ENCODE measurements around the gene BANK1.

BANK1 gene

DNA sequence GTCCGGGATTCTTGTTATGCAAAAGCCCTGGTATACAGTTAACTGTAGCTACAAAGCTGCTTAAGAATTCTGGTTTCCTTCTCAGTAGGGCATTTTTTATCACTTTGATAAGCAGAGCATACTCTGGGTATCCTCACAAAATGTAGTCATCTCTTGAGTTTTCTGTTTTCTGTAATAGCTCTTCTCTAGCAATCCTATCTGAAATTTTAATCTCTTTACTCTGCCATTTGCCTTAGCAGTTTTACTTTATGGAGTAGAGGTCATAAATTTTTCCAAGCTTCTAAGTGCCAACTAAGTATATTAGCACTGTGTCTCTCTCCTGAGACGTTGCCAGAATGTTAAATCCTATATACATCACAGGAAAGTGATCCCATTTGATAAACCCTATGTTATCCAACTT is 28.0 kb upstream of the BANK1 start:
- TF ChIP-seq TCF12 (IDR thresholded peaks at IDR 0.05; ENCODE audit: low read depth), result no peak
- TF ChIP-seq NFIC (IDR thresholded peaks at IDR 0.05), result no peak
- TF ChIP-seq TAF1 (IDR thresholded peaks at IDR 0.05; ENCODE audit: low read depth), result no peak
- no peak for TF ChIP-seq FOXM1 (IDR thresholded peaks at IDR 0.05; ENCODE audit: borderline replicate concordance, low read depth)
- TF ChIP-seq TEAD4 (IDR thresholded peaks at IDR 0.05), result no peak
- no peak for TF ChIP-seq USF1 (IDR thresholded peaks at IDR 0.05)
- TF ChIP-seq, protein P1, sequence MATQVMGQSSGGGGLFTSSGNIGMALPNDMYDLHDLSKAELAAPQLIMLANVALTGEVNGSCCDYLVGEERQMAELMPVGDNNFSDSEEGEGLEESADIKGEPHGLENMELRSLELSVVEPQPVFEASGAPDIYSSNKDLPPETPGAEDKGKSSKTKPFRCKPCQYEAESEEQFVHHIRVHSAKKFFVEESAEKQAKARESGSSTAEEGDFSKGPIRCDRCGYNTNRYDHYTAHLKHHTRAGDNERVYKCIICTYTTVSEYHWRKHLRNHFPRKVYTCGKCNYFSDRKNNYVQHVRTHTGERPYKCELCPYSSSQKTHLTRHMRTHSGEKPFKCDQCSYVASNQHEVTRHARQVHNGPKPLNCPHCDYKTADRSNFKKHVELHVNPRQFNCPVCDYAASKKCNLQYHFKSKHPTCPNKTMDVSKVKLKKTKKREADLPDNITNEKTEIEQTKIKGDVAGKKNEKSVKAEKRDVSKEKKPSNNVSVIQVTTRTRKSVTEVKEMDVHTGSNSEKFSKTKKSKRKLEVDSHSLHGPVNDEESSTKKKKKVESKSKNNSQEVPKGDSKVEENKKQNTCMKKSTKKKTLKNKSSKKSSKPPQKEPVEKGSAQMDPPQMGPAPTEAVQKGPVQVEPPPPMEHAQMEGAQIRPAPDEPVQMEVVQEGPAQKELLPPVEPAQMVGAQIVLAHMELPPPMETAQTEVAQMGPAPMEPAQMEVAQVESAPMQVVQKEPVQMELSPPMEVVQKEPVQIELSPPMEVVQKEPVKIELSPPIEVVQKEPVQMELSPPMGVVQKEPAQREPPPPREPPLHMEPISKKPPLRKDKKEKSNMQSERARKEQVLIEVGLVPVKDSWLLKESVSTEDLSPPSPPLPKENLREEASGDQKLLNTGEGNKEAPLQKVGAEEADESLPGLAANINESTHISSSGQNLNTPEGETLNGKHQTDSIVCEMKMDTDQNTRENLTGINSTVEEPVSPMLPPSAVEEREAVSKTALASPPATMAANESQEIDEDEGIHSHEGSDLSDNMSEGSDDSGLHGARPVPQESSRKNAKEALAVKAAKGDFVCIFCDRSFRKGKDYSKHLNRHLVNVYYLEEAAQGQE (IDR thresholded peaks at IDR 0.05; ENCODE audit: low read depth), result no peak
- no peak for TF ChIP-seq CEBPB (IDR thresholded peaks at IDR 0.05)
- TF ChIP-seq CREB1 (IDR thresholded peaks at IDR 0.05; ENCODE audit: low read depth), result no peak
- TF ChIP-seq MAX (IDR thresholded peaks at IDR 0.05), result no peak
- no peak for TF ChIP-seq EP300 (IDR thresholded peaks at IDR 0.05; ENCODE audit: borderline replicate concordance)
- TF ChIP-seq YY1 (IDR thresholded peaks at IDR 0.05; ENCODE audit: low read depth), result no peak
- no peak for TF ChIP-seq RAD21 (IDR thresholded peaks at IDR 0.05; ENCODE audit: low read depth)
- TF ChIP-seq EGR1 (IDR thresholded peaks at IDR 0.05), result no peak
- TF ChIP-seq ZBTB7A (IDR thresholded peaks at IDR 0.05; ENCODE audit: low read depth), result no peak

DNA sequence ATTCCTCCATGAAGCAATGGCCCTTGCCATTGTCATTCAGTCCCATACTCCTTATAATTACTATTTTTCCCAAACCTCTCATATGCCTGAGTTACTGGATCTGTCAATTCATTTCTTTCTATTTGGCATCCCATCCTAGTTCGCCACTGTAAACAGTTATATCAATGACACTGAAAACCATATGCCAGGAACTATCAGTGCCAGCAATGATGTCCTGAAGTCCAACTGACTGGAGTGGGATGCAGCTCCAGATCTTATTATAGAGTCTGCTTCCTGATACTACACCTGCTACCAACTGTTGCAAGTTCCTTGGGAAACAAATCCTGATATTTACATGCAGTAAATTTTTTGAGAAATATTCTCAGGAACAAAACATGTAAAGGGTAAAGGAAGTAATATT is 27.0 kb upstream of the BANK1 start:
- TF ChIP-seq CREB1 (IDR thresholded peaks at IDR 0.05; ENCODE audit: low read depth) (no peak), MAX (IDR thresholded peaks at IDR 0.05) (no peak), USF1 (IDR thresholded peaks at IDR 0.05) (no peak), NFIC (IDR thresholded peaks at IDR 0.05) (no peak), YY1 (IDR thresholded peaks at IDR 0.05; ENCODE audit: low read depth) (no peak), CEBPB (IDR thresholded peaks at IDR 0.05) (no peak), EP300 (IDR thresholded peaks at IDR 0.05; ENCODE audit: borderline replicate concordance) (no peak)

DNA sequence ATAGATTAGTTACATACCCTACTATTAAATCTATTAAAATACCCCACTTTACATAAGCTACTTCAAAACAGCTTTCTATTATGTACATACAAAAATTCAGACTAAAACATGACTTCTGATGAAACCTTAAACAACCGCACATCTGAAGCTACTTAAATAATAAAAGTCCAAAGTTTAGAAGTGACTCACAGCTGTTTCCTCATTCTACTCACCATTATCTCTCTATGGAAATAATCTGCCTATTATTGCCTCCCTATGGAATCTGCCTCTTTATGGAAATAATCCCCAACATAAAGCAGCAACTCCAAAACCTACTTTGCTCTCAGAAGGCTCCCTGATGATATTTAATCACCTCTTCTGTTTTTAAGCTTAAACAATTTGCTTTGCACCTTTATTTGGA is 15.7 kb upstream of the BANK1 start:
- no peak for TF ChIP-seq EP300 (IDR thresholded peaks at IDR 0.05; ENCODE audit: borderline replicate concordance)
- no peak for TF ChIP-seq CREB1 (IDR thresholded peaks at IDR 0.05; ENCODE audit: low read depth)
- TF ChIP-seq CEBPB (IDR thresholded peaks at IDR 0.05), result no peak
- no peak for TF ChIP-seq NFIC (IDR thresholded peaks at IDR 0.05)
- TF ChIP-seq, protein P1 (IDR thresholded peaks at IDR 0.05; ENCODE audit: low read depth), result no peak
- TF ChIP-seq FOXM1 (IDR thresholded peaks at IDR 0.05; ENCODE audit: borderline replicate concordance, low read depth), result no peak
- no peak for TF ChIP-seq YY1 (IDR thresholded peaks at IDR 0.05; ENCODE audit: low read depth)
- TF ChIP-seq ZBTB7A (IDR thresholded peaks at IDR 0.05; ENCODE audit: low read depth), result no peak
- no peak for TF ChIP-seq TCF12 (IDR thresholded peaks at IDR 0.05; ENCODE audit: low read depth)
- TF ChIP-seq TAF1 (IDR thresholded peaks at IDR 0.05; ENCODE audit: low read depth), result no peak
- no peak for TF ChIP-seq RAD21 (IDR thresholded peaks at IDR 0.05; ENCODE audit: low read depth)
- no peak for TF ChIP-seq MAX (IDR thresholded peaks at IDR 0.05)
- no peak for TF ChIP-seq TEAD4 (IDR thresholded peaks at IDR 0.05)
- TF ChIP-seq USF1 (IDR thresholded peaks at IDR 0.05), result no peak
- no peak for TF ChIP-seq EGR1 (IDR thresholded peaks at IDR 0.05)

DNA sequence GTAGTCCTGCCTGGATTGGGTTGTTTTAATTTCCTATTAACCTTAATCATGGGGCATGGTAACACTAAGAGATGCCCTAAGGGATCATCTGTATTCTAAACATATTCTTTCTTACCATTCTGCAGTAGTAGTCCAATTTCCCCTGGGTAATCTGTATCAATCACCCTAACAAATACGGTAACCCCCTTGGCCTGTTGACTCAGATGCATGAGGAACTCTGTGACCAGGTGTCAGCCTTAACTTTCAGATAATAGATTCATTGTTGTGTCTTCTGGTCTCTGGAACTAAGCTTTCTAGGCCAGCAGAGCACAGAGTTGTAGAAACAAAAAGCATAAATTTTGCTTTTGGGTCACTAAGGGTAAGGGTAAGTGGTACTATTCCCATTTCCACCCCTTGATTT is 13.1 kb upstream of the BANK1 start:
- TF ChIP-seq USF1 (IDR thresholded peaks at IDR 0.05), result no peak
- TF ChIP-seq NFIC (IDR thresholded peaks at IDR 0.05), result no peak
- no peak for TF ChIP-seq ZBTB7A (IDR thresholded peaks at IDR 0.05; ENCODE audit: low read depth)
- no peak for TF ChIP-seq CREB1 (IDR thresholded peaks at IDR 0.05; ENCODE audit: low read depth)
- no peak for TF ChIP-seq RAD21 (IDR thresholded peaks at IDR 0.05; ENCODE audit: low read depth)
- no peak for TF ChIP-seq CEBPB (IDR thresholded peaks at IDR 0.05)
- no peak for TF ChIP-seq EP300 (IDR thresholded peaks at IDR 0.05; ENCODE audit: borderline replicate concordance)
- no peak for TF ChIP-seq MAX (IDR thresholded peaks at IDR 0.05)

DNA sequence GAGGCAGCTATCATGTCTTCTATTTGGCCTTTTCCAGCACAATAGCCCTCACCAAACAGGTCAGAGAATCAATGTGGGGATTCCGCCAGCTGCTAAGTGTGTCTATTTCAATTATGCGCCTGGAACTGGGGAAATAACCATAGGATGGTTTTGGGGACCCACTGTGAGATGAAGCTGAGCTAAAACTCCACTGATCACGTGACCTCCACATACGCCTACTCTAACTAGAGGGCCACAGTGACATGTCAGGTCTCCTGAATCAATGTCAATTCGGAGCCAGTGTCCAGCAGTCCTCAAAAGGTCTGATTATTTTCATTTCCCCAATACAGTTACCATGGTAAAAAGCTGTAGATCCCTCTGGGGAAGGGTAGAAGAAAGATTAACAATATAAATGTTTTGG is 10.2 kb upstream of the BANK1 start:
- TF ChIP-seq EGR1 (IDR thresholded peaks at IDR 0.05), result no peak
- no peak for TF ChIP-seq CEBPB (IDR thresholded peaks at IDR 0.05)
- TF ChIP-seq TEAD4 (IDR thresholded peaks at IDR 0.05), result no peak
- TF ChIP-seq, protein P1 (IDR thresholded peaks at IDR 0.05; ENCODE audit: low read depth), result no peak
- TF ChIP-seq YY1 (IDR thresholded peaks at IDR 0.05; ENCODE audit: low read depth), result no peak

All from Ishikawa (cell line).